Fibroblast of skin of right biceps (primary cell): ENCODE measurements around the gene TOR4A.

Source experiments
- DNase-seq: peaks from one replicate; pipeline ENCODE4 v3.0.0-alpha.2; 2013

TOR4A gene

DNA sequence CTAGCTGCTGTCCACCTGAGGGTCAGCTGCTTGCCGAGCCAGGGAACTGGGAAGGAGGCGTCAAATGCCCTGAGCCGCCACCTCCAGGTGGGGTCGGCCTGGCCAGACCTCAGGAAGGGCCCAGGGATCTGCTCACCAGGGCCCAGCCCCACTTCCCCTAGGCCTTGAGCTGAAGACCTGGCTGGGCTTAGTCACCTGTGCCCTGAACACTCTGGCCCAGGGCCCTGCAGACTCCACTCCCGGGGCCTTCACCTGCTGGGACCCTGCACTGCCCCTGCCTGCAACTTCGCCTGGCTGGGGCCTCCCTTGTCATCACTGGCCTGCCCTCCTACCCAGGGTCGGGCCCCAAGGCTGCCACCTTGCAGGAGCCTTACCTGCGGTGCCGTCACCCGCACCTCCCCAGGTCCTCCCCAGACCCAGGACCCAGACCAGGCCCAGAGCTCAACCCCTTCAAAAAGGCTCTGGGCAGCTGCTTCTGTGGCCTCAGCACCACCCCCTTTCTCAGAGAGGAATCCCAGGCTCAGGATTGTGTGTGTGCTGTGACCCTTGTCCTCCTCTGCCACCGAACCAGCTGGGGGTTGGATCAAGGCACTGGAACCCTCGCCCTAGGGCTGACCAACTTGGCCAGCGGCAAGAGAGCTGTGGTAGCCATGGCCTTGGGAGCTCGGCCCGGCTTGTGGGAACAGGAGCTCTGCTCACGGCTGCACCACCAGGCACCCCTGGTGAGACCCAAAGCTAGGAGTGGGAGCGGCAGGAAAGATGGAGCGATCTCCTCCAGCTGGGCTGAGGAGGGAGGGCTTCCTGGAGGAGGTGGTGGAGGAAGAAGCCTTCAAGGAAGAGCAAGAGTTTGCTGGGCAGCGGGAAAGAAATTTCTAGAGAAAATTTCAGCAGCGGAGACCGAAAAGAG is 23.6 kb upstream of the TOR4A start:
- DNase-seq: no peak

DNA sequence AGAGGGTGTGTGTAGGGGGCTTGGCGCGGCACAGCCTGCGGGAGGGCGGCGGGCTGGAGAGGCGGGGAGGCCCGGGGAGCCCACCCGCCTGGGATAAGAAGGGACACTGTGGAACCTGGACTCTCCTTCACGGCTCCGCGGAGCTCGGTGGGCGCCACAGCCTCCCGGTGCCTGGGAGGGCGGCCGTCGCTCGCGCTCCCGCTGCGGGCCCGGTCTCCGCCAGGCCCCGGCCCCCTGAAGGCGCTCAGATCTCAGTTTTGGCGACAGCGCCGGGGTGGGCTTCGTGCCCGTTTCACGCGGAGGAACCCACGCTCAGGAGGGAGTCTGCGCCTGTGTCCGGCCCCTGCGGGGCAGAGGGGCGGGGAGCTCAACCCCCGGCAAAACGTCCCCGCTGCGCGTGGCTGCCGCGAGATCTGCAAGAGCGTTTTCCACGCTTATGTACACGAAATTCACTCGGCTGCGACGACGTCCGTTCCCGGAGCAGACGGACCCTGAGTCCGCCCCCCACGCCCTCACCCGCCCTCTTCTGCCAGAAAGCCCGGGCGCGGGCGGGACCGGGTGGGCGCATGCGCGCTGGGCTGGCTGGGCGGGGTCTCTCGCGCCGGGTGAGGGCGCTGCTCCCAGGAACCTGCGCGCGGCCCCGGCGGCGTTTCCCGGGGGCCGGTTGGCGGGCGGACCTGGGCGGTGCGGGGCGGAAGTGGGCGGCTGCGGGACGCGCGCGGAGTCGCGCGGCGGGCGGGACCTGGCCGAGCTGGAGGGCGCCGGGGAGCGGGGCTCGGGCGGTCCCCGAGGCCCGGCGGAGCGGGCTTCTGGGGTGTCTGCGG is 22.7 kb upstream of the TOR4A start, which contains the start of gene NELFB:
Gene NELFB, plus strand, starts transcription at position 704 of the 824 bp plus-strand sequence.
- peak; percentile 87 for DNase-seq

GRCh38 chr9:137255448-137256114 is 21.9 kb upstream of the TOR4A start:
- DNase-seq: peak; percentile 25

- DNase-seq: no peak
Measured at GRCh38 chr9:137256362-137256761, 21.2 kb upstream of the TOR4A start.

DNA sequence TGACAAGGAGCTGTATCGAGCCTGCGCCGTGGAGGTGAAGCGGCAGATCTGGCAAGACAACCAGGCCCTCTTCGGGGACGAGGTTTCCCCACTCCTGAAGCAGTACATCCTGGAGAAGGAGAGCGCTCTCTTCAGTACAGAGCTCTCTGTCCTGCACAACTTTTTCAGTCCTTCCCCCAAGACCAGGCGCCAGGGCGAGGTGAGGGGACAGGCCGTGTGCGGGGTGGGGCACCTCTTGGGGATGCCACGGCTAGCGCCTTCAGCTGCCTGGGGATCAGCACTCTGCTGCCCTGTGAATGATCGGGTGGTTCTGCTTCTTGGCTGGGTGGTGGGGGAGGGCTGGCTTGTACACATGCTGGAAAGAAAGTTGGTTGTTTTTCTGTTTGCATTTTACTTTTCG is 20.7 kb upstream of the TOR4A start:
- no peak for DNase-seq

DNA sequence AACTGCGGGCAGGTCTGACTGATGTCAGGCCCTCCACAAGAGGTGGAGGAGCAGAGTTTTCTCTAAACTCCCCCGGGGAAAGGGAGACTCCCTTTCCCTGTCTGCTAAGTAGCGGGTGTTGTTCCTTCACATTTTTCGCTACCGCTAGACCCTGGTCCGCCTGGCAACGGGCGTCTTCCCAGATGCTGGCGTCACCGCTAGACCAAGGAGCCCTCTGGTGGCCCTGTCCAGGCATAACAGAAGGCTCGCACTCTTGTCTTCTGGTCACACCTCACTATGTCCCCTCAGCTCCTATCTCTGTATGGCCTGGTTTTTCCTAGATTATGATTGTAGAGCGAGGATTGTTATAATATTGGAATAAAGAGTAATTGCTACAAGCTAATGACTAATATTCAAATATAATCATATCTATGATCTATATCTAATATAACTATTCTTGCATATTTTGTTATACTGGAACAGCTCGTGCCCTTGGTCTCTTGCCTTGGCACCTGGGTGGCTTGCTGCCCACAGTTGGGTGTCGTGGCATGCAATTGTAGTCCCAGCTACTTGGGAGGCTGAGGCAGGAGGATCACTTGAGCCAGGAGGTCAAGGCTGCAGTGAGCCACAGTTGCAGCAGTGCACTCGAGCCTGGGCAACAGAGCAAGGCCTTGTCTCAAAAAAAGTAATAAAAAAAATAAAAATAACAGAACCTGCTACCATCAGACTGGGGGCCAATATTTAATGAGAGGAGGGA is 15.2 kb upstream of the TOR4A start:
- peak; percentile 37 for DNase-seq

DNA sequence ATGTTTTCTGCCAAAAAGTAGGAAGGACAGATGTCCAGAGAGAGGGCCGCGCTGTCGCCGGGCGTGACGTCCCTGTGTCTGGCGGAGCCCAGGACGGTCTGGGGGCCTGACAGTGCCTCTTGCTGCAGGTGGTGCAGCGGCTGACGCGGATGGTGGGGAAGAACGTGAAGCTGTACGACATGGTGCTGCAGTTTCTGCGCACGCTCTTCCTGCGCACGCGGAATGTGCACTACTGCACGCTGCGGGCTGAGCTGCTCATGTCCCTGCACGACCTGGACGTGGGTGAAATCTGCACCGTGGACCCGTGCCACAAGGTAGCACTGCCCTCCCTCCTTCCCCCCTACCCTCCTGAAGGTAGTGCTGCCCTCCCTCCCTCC is 14.6 kb upstream of the TOR4A start:
- DNase-seq: no peak

- no peak for DNase-seq
Measured at GRCh38 chr9:137263506-137263905, 14.0 kb upstream of the TOR4A start.

DNA sequence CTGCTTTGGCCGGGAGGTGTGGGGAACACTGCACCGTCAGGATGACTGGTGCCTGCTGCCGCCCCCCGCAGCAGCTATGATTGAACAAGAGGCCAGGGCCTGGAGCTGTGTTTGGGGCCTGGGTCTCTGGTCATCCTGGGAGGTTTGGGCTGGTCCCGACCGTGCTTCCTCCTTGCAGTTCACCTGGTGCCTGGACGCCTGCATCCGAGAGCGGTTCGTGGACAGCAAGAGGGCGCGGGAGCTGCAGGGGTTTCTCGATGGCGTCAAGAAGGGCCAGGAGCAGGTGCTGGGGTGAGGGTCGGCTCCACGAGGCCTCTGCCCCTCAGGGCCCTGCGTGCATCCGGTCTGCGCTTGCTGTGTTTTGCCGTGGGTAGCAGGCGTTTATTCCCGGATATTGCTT is 13.5 kb upstream of the TOR4A start:
- DNase-seq: no peak

DNA sequence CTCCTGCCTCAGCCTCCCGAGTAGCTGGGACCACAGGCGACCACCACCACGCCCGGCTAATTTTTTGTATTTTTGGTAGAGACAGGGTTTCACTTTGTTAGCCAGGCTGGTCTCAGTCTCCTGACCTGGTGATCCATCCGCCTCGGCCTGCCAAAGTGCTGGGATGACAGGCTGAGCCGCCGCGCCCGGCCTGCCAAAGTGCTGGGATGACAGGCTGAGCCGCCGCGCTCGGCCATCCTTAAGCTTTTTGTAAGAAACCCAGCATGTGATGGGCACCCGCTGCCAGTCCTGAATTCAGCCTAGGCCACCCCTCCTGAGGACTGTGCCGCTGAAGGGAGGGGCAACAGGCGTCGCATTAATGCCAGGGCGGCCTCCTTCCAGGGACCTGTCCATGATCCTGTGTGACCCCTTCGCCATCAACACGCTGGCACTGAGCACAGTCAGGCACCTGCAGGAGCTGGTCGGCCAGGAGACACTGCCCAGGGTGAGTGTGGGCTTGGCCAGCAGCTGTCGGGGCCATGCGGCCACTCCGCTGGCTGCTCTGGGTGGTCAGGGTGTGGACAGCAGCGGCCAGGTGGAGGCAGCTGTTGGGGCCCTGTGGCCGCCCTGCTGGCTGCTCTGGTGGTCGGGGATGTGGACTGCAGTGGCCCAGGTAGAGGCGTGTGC is 11.9 kb upstream of the TOR4A start:
- no peak for DNase-seq

GRCh38 chr9:137266162-137266527 is 11.4 kb upstream of the TOR4A start:
- no peak for DNase-seq

DNA sequence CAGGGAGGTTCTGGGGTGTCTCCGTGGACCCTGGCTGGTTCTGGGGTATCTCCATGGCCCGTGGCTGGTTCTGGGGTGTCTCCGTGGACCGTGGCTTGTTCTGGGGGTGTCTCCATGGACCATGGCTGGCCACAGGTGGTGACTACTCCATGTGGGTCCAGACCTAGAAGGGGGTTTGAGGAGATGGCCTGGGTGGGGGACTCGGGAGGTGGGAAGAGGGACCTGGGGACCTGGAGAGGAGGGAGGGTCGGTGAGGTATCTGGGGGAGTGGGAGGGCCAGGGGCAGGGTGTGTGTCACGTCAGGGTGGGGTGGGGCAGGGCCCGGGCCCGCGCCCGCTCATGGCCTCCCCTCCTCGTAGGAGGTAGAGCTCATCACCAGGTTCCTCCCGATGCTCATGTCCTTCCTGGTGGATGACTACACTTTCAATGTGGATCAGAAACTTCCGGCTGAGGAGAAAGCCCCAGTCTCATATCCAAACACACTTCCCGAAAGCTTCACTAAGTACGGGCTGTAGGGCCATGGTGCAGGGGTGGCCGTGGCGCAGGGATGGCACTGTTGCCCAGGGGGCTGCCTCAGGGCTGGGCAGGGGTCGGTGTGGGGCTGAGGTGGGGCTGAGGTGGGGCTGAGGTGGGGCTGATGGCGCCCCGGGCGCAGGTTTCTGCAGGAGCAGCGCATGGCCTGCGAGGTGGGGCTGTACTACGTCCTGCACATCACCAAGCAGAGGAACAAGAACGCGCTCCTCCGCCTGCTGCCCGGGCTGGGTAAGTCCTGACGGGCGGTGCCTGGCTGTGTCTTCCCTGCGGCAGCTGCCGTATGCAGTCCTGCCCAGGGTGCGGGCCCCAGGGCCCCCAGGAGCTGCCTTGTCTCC is 10.7 kb upstream of the TOR4A start:
- DNase-seq: no peak

DNA sequence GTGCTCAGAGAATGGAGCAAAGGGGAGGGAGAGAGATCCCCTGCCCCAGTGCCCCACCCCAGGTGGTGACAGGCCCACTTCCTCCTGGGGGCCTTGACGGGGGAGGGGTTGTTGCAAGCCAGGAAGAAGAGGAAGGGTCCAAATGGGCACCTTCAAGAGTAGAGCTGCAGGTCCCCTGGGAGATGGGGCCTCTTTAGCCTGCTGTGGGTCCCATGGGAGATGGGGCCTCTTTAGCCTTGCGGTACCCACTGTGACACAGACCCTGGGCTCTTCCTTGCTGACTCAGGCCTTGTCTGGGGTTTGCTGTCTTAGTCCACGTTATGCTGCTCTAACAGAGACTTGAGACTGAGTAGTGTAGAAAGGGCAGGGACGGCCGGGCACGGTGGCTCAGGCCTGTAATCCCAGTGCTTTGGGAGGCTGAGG is 9.6 kb upstream of the TOR4A start:
- DNase-seq: no peak

DNA sequence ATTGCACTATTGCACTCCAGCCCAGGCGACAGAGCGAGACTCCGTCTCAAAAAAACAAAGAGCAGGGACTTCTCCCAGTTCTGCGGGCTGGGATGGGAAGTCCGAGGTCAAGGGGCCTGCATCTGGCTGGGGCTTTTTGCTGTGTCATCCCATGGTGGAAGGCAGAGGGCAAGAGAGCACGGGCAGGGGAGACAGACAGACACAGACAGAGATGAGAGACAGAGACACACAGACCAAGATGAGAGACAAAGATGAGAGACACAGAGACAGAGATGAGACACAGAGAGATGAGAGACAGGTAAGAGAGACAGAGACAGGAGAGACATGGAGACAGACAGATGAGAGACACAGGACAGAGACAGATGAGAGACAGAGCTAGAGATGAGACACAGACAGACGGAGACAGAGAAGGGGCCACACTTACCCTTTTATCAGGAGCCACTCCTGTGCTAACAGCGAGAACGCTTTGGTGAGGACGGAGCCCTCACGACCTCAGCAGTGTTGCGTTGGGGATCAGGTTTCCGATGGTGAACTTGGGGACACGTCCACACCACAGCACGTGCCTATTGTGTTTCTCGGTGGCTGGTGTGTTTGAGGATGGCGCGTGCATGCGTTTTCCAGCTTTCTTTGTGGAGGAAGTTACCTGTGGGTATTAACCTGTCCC is 8.9 kb upstream of the TOR4A start:
- no peak for DNase-seq

- DNase-seq: no peak
Measured at GRCh38 chr9:137269231-137269772, 8.2 kb upstream of the TOR4A start.

DNA sequence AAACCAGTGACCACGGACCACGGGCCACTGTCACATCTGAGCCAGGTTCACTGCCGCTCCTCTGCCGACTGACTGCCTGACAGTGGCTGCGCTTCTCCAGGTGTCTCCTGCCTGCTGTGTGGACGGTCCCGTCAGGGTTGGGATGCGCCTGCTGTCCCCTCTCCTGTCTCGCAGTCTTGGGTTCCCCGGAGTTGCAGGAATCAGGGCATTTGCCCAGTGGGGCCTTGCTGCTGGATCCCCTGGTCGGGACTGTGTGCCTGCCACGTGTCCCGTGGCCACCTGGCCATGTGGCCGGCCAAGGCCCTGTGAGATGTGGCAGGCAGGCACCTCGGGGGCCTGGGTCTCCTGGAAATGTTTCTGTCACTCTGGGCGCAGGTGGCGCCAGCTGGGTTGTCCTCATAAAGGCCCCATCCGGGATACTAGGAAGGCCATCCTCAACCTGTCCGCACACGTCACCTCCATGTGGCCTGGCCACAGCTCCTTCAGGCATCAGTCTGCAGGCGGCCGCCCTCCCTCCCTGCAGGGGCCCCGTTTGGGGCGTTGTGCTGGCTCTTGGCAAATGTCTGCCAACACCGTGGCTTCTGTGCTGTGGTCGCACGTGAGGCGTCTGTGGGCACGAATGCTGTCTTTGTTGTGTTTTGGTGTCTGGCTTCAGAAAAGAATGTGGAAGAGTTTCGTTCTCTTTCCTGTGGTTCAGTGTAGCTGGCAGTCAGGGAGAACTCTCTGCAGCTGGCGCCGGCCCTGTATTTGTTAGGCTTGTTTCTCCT is 6.4 kb upstream of the TOR4A start:
- DNase-seq: no peak

DNA sequence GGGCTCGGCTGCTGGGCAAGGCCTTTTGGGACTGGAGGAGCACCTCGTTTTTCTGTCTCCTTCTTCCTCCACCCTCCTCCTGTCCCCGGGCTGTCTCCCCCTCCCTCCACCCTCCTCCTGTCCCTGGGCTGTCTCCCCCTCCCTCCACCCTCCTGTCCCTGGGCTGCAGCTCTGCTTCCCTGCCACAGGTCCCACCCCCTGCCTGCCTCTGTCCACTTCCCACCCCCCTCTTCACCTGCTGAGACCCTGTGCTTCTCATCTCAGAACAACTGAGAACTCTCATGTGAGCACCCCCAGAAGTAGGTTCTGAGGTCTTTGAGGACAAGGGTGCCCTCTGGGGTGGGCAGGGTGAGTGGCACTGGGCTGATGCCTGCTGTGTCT is 5.8 kb upstream of the TOR4A start:
- no peak for DNase-seq

DNA sequence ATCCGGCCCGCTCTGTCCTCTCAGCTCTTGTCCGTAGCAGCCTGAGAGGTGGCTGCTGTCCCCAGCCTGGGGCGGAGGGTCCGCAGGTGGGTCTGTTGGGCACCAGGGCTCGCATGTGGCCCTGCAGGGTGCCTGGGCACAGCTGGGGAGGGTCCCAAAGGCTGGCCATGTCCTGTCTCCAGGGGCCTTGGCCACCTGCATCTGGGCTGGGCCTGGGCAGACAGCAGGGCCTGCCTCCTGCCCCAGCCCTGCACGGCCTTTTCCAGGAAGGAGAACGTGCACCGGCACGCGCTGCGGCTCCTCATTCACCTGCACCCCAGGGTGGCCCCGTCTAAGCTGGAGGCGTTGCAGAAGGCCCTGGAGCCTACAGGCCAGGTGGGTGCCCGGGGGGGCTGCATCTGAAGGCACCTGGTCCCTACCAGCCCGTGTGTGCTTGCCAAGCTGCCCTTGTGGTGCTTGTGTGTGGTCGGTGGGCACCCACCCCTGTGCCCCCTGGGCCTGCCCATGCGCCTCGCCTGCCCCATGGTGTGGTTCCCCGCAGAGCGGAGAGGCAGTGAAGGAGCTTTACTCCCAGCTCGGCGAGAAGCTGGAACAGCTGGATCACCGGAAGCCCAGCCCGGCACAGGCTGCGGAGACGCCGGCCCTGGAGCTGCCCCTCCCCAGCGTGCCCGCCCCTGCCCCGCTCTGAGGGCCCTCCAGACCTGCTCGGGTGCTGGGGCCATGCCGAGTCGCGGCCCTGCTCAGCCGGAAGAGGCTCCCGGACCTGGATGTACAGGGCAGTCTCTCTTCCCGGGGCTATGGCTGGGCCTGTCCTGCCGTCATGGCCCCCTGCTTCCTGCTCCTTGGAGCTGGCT is 5.1 kb upstream of the TOR4A start:
- DNase-seq: no peak

GRCh38 chr9:137273095-137273490 is 4.4 kb upstream of the TOR4A start:
- DNase-seq: no peak
